ENCODE measurements around the gene PLBD2. TPM values are rescaled to one million over a fixed set of nuclear protein-coding genes. Genes with fewer than 3 reads are reported as not detected.

PLBD2 gene
- total and polyA plus RNA-seq, 4 donors = 12.1 to 31.2 (median 19.6) TPM

DNA sequence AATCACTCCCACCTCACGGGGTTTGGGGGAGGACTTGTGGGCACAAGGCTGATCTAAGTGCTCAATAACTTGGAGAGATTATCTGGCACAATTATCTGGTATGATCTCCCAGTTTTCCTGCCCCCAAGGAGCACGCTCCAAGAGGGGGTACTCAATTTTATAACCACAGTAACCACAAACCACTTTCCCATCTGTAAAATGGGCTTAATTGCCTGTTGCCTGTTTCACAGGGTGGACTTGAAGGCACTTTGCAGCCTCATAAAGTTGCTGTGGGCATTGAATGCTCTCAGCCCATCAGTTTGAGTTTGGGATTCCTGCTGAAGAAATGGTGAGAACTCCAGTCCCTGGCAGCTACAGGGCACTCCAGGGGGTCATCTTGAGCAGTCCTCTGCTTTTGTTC, 27.9 kb upstream of the PLBD2 start:
- TF ChIP-seq, protein P1, sequence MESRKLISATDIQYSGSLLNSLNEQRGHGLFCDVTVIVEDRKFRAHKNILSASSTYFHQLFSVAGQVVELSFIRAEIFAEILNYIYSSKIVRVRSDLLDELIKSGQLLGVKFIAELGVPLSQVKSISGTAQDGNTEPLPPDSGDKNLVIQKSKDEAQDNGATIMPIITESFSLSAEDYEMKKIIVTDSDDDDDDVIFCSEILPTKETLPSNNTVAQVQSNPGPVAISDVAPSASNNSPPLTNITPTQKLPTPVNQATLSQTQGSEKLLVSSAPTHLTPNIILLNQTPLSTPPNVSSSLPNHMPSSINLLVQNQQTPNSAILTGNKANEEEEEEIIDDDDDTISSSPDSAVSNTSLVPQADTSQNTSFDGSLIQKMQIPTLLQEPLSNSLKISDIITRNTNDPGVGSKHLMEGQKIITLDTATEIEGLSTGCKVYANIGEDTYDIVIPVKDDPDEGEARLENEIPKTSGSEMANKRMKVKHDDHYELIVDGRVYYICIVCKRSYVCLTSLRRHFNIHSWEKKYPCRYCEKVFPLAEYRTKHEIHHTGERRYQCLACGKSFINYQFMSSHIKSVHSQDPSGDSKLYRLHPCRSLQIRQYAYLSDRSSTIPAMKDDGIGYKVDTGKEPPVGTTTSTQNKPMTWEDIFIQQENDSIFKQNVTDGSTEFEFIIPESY (IDR thresholded peaks at IDR 0.05) = no peak
- no peak for DNase-seq (ENCODE audit: low spot score)
- H3K4me1 ChIP-seq (ENCODE audit: control insufficient read depth in 4 of 4, insufficient read depth in 4 of 4, low read length in 3 of 4) = peaks cover 0 to 18% (median 10%) of the 10 kb centered on the region in 4 donors
- WGBS = 97% methylated on average over 2 of the region's 2 CpGs
- H3K27ac ChIP-seq (ENCODE audit: low read depth in 1 of 2, low read length in 2 of 2) = no peak overlapping the region
- no peak overlapping the region for H3K4me3 ChIP-seq (ENCODE audit: low read depth in 1 of 3, low read length in 3 of 3)
- H3K9ac ChIP-seq (ENCODE audit: low read depth in 1 of 2, low read length in 2 of 2) = no peak overlapping the region
- H3K27me3 ChIP-seq (ENCODE audit: control insufficient read depth in 4 of 4, insufficient read depth in 4 of 4, low read length in 3 of 4) = no peaks in the 10 kb centered on the region
- peaks cover 0 to 13% (median 5%) of the 10 kb centered on the region in 4 donors for H3K36me3 ChIP-seq (ENCODE audit: control insufficient read depth in 4 of 4, insufficient read depth in 3 of 4, low read depth in 1 of 4, low read length in 3 of 4)
- H3K9me3 ChIP-seq (ENCODE audit: control insufficient read depth in 4 of 4, low read length in 3 of 4) = no peaks in the 10 kb centered on the region

DNA sequence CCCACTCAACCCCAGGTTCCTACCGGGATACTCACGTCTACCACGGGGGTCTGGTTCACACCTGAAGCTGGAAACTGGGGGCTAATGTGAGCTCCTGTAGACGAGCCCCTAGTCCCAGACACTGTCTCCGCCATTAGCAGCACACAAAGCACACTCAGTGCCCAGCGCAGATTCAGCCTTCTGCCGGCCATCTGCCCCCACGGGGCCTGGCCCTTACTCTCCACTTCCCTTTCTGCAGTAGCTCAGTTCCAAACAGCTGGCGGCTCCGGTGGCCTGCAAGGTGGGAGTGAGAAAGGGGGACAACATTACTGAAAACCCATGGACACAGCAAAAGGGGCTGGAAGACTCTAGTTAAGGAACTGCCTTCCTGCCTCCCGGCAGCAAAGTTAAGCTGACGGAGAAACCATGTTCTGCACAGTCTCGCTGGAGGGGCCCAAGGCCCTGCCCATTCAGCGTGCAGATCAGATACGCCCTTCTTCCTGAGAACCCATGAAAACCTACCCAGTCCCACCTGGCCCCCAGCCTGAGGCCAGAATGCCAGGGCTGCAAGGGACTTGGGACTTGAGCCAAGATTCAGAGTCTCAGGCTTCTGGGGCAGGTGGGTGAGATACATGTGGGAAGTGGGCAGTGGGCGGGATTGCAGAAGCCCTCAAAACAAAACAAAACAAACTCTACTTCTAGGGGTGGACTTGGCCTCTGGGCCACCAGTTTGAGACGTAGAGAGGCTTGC, 25.5 kb upstream of the PLBD2 start:
- H3K27ac ChIP-seq (ENCODE audit: low read depth in 1 of 2, low read length in 2 of 2) = no peak overlapping the region
- no peaks in the 10 kb centered on the region for H3K9me3 ChIP-seq (ENCODE audit: control insufficient read depth in 4 of 4, low read length in 3 of 4)
- H3K36me3 ChIP-seq (ENCODE audit: control insufficient read depth in 4 of 4, insufficient read depth in 3 of 4, low read depth in 1 of 4, low read length in 3 of 4) = peaks cover 0 to 13% (median 5%) of the 10 kb centered on the region in 4 donors
- 90% methylated on average over 17 of the region's 17 CpGs for WGBS
- peaks cover 0 to 13% (median 8%) of the 10 kb centered on the region in 4 donors for H3K4me1 ChIP-seq (ENCODE audit: control insufficient read depth in 4 of 4, insufficient read depth in 4 of 4, low read length in 3 of 4)
- H3K4me3 ChIP-seq (ENCODE audit: low read depth in 1 of 3, low read length in 3 of 3) = no peak overlapping the region
- DNase-seq (ENCODE audit: low spot score) = no peak
- no peak overlapping the region for H3K9ac ChIP-seq (ENCODE audit: low read depth in 1 of 2, low read length in 2 of 2)
- H3K27me3 ChIP-seq (ENCODE audit: control insufficient read depth in 4 of 4, insufficient read depth in 4 of 4, low read length in 3 of 4) = no peaks in the 10 kb centered on the region
- TF ChIP-seq, protein P1 (IDR thresholded peaks at IDR 0.05) = no peak
- TF ChIP-seq, protein P2, sequence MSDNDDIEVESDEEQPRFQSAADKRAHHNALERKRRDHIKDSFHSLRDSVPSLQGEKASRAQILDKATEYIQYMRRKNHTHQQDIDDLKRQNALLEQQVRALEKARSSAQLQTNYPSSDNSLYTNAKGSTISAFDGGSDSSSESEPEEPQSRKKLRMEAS (IDR thresholded peaks at IDR 0.05) = no peak
- no peak for TF ChIP-seq GABPA (IDR thresholded peaks at IDR 0.05 in 1 of 2, conservative IDR thresholded peaks at IDR 0.05 in 1 of 2)

DNA sequence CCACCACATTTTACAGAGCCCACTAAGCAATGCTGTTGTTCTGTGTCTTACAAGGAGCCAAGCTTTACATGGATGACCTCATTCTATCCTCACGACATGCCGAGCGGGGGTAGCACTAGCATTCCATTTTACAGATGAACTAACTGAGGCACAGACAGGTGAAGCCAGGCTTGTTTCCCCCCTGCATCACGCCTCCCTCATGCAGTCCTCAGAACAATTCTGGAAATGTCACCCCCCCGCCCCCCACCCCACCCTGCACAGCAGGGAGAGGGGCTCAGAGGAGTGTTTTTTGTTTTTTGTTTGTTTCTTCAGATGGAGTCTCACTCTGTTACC, 25.0 kb upstream of the PLBD2 start:
- DNase-seq (ENCODE audit: low spot score) = no peak
- H3K9ac ChIP-seq (ENCODE audit: low read depth in 1 of 2, low read length in 2 of 2) = no peak overlapping the region
- no peaks in the 10 kb centered on the region for H3K9me3 ChIP-seq (ENCODE audit: control insufficient read depth in 4 of 4, low read length in 3 of 4)
- H3K27ac ChIP-seq (ENCODE audit: low read depth in 1 of 2, low read length in 2 of 2) = no peak overlapping the region
- peaks cover 0 to 13% (median 5%) of the 10 kb centered on the region in 4 donors for H3K36me3 ChIP-seq (ENCODE audit: control insufficient read depth in 4 of 4, insufficient read depth in 3 of 4, low read depth in 1 of 4, low read length in 3 of 4)
- 93% methylated on average over 5 of the region's 5 CpGs for WGBS
- H3K4me3 ChIP-seq (ENCODE audit: low read depth in 1 of 3, low read length in 3 of 3) = no peak overlapping the region
- peaks cover 0 to 13% (median 8%) of the 10 kb centered on the region in 4 donors for H3K4me1 ChIP-seq (ENCODE audit: control insufficient read depth in 4 of 4, insufficient read depth in 4 of 4, low read length in 3 of 4)
- no peaks in the 10 kb centered on the region for H3K27me3 ChIP-seq (ENCODE audit: control insufficient read depth in 4 of 4, insufficient read depth in 4 of 4, low read length in 3 of 4)
- no peak for TF ChIP-seq RXRA (IDR thresholded peaks at IDR 0.05)
- TF ChIP-seq, protein P1 (IDR thresholded peaks at IDR 0.05) = no peak
- no peak for TF ChIP-seq JUND (IDR thresholded peaks at IDR 0.05)
- TF ChIP-seq FOXA2 (IDR thresholded peaks at IDR 0.05) = no peak
- TF ChIP-seq TAF1 (conservative IDR thresholded peaks at IDR 0.05) = no peak
- TF ChIP-seq SP1 (IDR thresholded peaks at IDR 0.05) = no peak
- TF ChIP-seq, protein P3, sequence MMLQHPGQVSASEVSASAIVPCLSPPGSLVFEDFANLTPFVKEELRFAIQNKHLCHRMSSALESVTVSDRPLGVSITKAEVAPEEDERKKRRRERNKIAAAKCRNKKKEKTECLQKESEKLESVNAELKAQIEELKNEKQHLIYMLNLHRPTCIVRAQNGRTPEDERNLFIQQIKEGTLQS (IDR thresholded peaks at IDR 0.05) = no peak
- TF ChIP-seq GABPA (IDR thresholded peaks at IDR 0.05 in 1 of 2, conservative IDR thresholded peaks at IDR 0.05 in 1 of 2) = no peak
- TF ChIP-seq, protein P4, sequence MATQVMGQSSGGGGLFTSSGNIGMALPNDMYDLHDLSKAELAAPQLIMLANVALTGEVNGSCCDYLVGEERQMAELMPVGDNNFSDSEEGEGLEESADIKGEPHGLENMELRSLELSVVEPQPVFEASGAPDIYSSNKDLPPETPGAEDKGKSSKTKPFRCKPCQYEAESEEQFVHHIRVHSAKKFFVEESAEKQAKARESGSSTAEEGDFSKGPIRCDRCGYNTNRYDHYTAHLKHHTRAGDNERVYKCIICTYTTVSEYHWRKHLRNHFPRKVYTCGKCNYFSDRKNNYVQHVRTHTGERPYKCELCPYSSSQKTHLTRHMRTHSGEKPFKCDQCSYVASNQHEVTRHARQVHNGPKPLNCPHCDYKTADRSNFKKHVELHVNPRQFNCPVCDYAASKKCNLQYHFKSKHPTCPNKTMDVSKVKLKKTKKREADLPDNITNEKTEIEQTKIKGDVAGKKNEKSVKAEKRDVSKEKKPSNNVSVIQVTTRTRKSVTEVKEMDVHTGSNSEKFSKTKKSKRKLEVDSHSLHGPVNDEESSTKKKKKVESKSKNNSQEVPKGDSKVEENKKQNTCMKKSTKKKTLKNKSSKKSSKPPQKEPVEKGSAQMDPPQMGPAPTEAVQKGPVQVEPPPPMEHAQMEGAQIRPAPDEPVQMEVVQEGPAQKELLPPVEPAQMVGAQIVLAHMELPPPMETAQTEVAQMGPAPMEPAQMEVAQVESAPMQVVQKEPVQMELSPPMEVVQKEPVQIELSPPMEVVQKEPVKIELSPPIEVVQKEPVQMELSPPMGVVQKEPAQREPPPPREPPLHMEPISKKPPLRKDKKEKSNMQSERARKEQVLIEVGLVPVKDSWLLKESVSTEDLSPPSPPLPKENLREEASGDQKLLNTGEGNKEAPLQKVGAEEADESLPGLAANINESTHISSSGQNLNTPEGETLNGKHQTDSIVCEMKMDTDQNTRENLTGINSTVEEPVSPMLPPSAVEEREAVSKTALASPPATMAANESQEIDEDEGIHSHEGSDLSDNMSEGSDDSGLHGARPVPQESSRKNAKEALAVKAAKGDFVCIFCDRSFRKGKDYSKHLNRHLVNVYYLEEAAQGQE (IDR thresholded peaks at IDR 0.05) = no peak
- TF ChIP-seq, protein P5, sequence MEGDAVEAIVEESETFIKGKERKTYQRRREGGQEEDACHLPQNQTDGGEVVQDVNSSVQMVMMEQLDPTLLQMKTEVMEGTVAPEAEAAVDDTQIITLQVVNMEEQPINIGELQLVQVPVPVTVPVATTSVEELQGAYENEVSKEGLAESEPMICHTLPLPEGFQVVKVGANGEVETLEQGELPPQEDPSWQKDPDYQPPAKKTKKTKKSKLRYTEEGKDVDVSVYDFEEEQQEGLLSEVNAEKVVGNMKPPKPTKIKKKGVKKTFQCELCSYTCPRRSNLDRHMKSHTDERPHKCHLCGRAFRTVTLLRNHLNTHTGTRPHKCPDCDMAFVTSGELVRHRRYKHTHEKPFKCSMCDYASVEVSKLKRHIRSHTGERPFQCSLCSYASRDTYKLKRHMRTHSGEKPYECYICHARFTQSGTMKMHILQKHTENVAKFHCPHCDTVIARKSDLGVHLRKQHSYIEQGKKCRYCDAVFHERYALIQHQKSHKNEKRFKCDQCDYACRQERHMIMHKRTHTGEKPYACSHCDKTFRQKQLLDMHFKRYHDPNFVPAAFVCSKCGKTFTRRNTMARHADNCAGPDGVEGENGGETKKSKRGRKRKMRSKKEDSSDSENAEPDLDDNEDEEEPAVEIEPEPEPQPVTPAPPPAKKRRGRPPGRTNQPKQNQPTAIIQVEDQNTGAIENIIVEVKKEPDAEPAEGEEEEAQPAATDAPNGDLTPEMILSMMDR (IDR thresholded peaks at IDR 0.05; ENCODE audit: low read depth, low read length, missing input control) = no peak
- TF ChIP-seq FOXA1 (IDR thresholded peaks at IDR 0.05) = no peak
- TF ChIP-seq EGR1 (IDR thresholded peaks at IDR 0.05; ENCODE audit: low read depth in 2 of 2) = no peak
